ENCODE data around the gene TCEAL4. TPM values are rescaled to one million over a fixed set of nuclear protein-coding genes. Genes with fewer than 3 reads are reported as not detected.
A peak's percentile ranks its signal among the peaks of the same experiment; 100 is the strongest.
"Not testable (repeated sequence)": the region's sequence is repeated elsewhere in the genome, so short reads cannot be mapped to it uniquely, and the experiment has no call there.

Gene TCEAL4
- total and polyA plus RNA-seq, 4 donors = 97.2 to 1,452 (median 611) TPM

GRCh38 chrX:103571726-103572125 is 13.6 kb upstream of the TCEAL4 start:
- no peaks in the 10 kb centered on the region for H3K36me3 ChIP-seq (ENCODE audit: control insufficient read depth in 1 of 2, insufficient read depth in 2 of 2, low read length in 1 of 2)
- no peaks in the 10 kb centered on the region for H3K27me3 ChIP-seq (ENCODE audit: control insufficient read depth in 1 of 2, insufficient read depth in 2 of 2, low read length in 1 of 2)
- H3K4me1 ChIP-seq (ENCODE audit: control insufficient read depth in 1 of 2, insufficient read depth in 2 of 2, low read length in 2 of 2) = no peaks in the 10 kb centered on the region
- no peak for DNase-seq
- intact Hi-C loops (cut with DNase I) = no loop called here
- ATAC-seq (ENCODE audit: low FRiP score) = no peak
- H3K27ac ChIP-seq (ENCODE audit: low read depth in 1 of 2, low read length in 2 of 2) = no peak overlapping the region
- H3K9me3 ChIP-seq (ENCODE audit: control insufficient read depth, low read length) = no peaks in the 10 kb centered on the region
- H3K4me3 ChIP-seq (ENCODE audit: low read length in 2 of 2) = no peak overlapping the region
- WGBS, 2 donors = 80 to 84% methylated on average over 4 of the region's 4 CpGs

DNA sequence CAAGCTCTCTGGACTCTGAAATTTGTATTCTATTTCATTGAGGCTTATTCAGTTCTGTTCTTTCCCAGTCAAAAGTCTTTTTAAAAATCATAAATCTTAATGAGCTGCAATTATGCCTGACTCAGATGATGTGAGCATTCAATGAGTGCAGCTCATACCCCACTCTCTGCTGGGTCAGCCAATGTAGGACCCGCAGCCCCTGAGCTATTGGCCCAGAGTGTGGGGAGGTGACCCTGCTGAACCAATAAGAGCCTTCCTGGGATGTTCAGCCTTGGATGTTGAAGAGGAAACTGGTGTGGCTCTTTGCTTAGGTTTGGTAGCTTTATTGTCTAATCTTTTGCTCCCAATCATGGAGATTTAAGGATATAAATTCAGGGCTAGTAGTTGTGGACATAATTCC is 12.1 kb upstream of the TCEAL4 start:
- no peak for DNase-seq
- intact Hi-C loops (cut with DNase I) = no loop called here
- no peaks in the 10 kb centered on the region for H3K36me3 ChIP-seq (ENCODE audit: control insufficient read depth in 1 of 2, insufficient read depth in 2 of 2, low read length in 1 of 2)
- H3K27ac ChIP-seq (ENCODE audit: low read depth in 1 of 2, low read length in 2 of 2) = no peak overlapping the region
- H3K9me3 ChIP-seq (ENCODE audit: control insufficient read depth, low read length) = no peaks in the 10 kb centered on the region
- WGBS, 2 donors = 60 to 87% methylated on average over 1 of the region's 1 CpG
- H3K4me3 ChIP-seq (ENCODE audit: low read length in 2 of 2) = no peak overlapping the region
- no peak for ATAC-seq (ENCODE audit: low FRiP score)
- no peaks in the 10 kb centered on the region for H3K27me3 ChIP-seq (ENCODE audit: control insufficient read depth in 1 of 2, insufficient read depth in 2 of 2, low read length in 1 of 2)
- no peaks in the 10 kb centered on the region for H3K4me1 ChIP-seq (ENCODE audit: control insufficient read depth in 1 of 2, insufficient read depth in 2 of 2, low read length in 2 of 2)

- Histone ChIP-seq H3K36me3 (ENCODE audit: control insufficient read depth in 1 of 2, insufficient read depth in 2 of 2, low read length in 1 of 2) (no peaks in the 10 kb centered on the region), H3K9me3 (ENCODE audit: control insufficient read depth, low read length) (no peaks in the 10 kb centered on the region), H3K4me3 (ENCODE audit: low read length in 2 of 2) (no peak overlapping the region), H3K27me3 (ENCODE audit: control insufficient read depth in 1 of 2, insufficient read depth in 2 of 2, low read length in 1 of 2) (no peaks in the 10 kb centered on the region), H3K27ac (ENCODE audit: low read depth in 1 of 2, low read length in 2 of 2) (no peak overlapping the region), H3K4me1 (ENCODE audit: control insufficient read depth in 1 of 2, insufficient read depth in 2 of 2, low read length in 2 of 2) (no peaks in the 10 kb centered on the region)
- intact Hi-C loops (cut with DNase I) = no loop called here
- 71 to 74% methylated on average over 3 of the region's 3 CpGs for WGBS, 2 donors
- no peak for ATAC-seq (ENCODE audit: low FRiP score)
- no peak for DNase-seq
These were observed 719 bp upstream of the TCEAL4 start for GRCh38 chrX:103584596-103584995.

DNA sequence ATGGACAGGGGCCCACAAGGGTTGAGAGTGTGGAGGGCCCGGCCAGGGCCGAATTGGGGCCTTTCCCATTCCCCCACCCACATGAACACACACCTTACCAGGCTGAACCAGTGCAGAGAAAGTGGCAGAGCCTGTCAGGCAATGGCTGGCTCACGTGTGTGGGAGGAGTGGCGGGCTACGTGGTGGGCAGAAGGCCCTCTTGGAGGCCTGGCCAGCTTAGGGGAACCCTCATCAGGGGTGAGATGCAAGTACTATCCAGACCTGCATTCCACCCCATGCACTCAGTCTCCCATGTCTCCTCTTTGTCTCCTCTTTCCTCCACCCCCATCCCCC is 965 bp downstream of the TCEAL4 start:
- intact Hi-C loops (cut with DNase I) = loop anchor here in 1 of 2 donors (2.0 kb wide), 1 partner anchor 43 kb away; the partner anchor contains the start of gene TCEAL1
- H3K27ac ChIP-seq (ENCODE audit: low read depth in 1 of 2, low read length in 2 of 2) = peak overlapping the region in 1 of 2 donors; percentile 62

DNA sequence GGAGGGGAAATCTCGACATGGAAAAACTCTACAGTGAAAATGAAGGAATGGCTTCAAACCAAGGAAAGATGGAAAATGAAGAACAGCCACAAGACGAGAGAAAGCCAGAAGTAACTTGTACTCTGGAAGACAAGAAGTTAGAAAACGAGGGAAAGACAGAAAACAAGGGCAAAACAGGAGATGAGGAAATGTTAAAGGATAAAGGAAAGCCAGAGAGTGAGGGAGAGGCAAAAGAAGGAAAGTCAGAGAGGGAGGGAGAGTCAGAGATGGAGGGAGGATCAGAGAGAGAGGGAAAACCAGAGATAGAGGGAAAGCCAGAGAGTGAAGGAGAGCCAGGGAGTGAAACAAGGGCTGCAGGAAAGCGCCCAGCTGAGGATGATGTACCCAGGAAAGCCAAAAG is 1.3 kb downstream of the TCEAL4 start:
- intact Hi-C loops (cut with DNase I) = loop anchor here in 1 of 2 donors (2.0 kb wide), 1 partner anchor 42 kb away; the partner anchor contains the start of gene TCEAL1
- Histone ChIP-seq H3K4me3 (ENCODE audit: low read length in 2 of 2) (peak overlapping the region; percentile 14 to 35), H3K4me1 (ENCODE audit: control insufficient read depth in 1 of 2, insufficient read depth in 2 of 2, low read length in 2 of 2) (no peaks in the 10 kb centered on the region), H3K36me3 (ENCODE audit: control insufficient read depth in 1 of 2, insufficient read depth in 2 of 2, low read length in 1 of 2) (no peaks in the 10 kb centered on the region), H3K9me3 (ENCODE audit: control insufficient read depth, low read length) (no peaks in the 10 kb centered on the region), H3K27me3 (ENCODE audit: control insufficient read depth in 1 of 2, insufficient read depth in 2 of 2, low read length in 1 of 2) (no peaks in the 10 kb centered on the region), H3K27ac (ENCODE audit: low read depth in 1 of 2, low read length in 2 of 2) (peak overlapping the region in 1 of 2 donors; percentile 62)
- ATAC-seq (ENCODE audit: low FRiP score) (no peak), DNase-seq (no peak)
- WGBS, 2 donors = 16 to 38% methylated on average over 4 of the region's 4 CpGs

More for the DNA sequence above, 965 bp downstream of the TCEAL4 start:
- no peaks in the 10 kb centered on the region for H3K36me3 ChIP-seq (ENCODE audit: control insufficient read depth in 1 of 2, insufficient read depth in 2 of 2, low read length in 1 of 2)
- ATAC-seq (ENCODE audit: low FRiP score) (peak; percentile 69), DNase-seq (peak in 1 of 2 donors; percentile 47)
- WGBS, 2 donors = 7 to 9% methylated on average over 5 of the region's 5 CpGs
- no peaks in the 10 kb centered on the region for H3K4me1 ChIP-seq (ENCODE audit: control insufficient read depth in 1 of 2, insufficient read depth in 2 of 2, low read length in 2 of 2)
- no peaks in the 10 kb centered on the region for H3K9me3 ChIP-seq (ENCODE audit: control insufficient read depth, low read length)
- H3K4me3 ChIP-seq (ENCODE audit: low read length in 2 of 2) = peak overlapping the region; percentile 14 to 35
- H3K27me3 ChIP-seq (ENCODE audit: control insufficient read depth in 1 of 2, insufficient read depth in 2 of 2, low read length in 1 of 2) = no peaks in the 10 kb centered on the region

DNA sequence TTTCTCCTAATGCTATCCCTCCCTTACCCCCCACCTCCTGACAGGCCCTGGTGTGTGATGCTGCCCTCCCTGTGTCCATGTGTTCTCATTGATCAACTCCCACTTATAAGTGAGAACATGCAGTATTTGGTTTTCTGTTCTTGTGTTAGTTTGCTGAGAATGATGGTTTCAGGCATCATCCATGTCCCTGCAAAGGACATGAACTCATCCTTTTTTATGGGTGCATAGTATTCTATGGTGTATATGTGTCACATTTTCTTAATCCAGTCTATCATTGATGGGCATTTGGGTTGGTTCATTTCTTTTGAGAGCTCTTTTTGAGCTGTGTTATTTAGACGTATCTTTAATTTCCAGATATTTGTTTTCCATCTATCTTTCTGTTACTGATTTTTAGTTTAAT is 7.0 kb downstream of the TCEAL4 start:
- H3K36me3 ChIP-seq (ENCODE audit: control insufficient read depth in 1 of 2, insufficient read depth in 2 of 2, low read length in 1 of 2); H3K27me3 ChIP-seq (ENCODE audit: control insufficient read depth in 1 of 2, insufficient read depth in 2 of 2, low read length in 1 of 2); H3K9me3 ChIP-seq (ENCODE audit: control insufficient read depth, low read length); H3K27ac ChIP-seq (ENCODE audit: low read depth in 1 of 2, low read length in 2 of 2); DNase-seq; H3K4me1 ChIP-seq (ENCODE audit: control insufficient read depth in 1 of 2, insufficient read depth in 2 of 2, low read length in 2 of 2); ATAC-seq (ENCODE audit: low FRiP score); intact Hi-C loops (cut with DNase I); H3K4me3 ChIP-seq (ENCODE audit: low read length in 2 of 2): not testable (repeated sequence)
- 97 to 100% methylated on average over 1 of the region's 1 CpG for WGBS, 2 donors

- H3K9me3 ChIP-seq (ENCODE audit: control insufficient read depth, low read length); intact Hi-C loops (cut with DNase I); H3K27me3 ChIP-seq (ENCODE audit: control insufficient read depth in 1 of 2, insufficient read depth in 2 of 2, low read length in 1 of 2); ATAC-seq (ENCODE audit: low FRiP score); H3K4me3 ChIP-seq (ENCODE audit: low read length in 2 of 2); H3K27ac ChIP-seq (ENCODE audit: low read depth in 1 of 2, low read length in 2 of 2); DNase-seq; H3K4me1 ChIP-seq (ENCODE audit: control insufficient read depth in 1 of 2, insufficient read depth in 2 of 2, low read length in 2 of 2); H3K36me3 ChIP-seq (ENCODE audit: control insufficient read depth in 1 of 2, insufficient read depth in 2 of 2, low read length in 1 of 2): not testable (repeated sequence)
- 83 to 98% methylated on average over 6 of the region's 6 CpGs for WGBS, 2 donors
These were observed 9.9 kb downstream of the TCEAL4 start for GRCh38 chrX:103595202-103595601.

DNA sequence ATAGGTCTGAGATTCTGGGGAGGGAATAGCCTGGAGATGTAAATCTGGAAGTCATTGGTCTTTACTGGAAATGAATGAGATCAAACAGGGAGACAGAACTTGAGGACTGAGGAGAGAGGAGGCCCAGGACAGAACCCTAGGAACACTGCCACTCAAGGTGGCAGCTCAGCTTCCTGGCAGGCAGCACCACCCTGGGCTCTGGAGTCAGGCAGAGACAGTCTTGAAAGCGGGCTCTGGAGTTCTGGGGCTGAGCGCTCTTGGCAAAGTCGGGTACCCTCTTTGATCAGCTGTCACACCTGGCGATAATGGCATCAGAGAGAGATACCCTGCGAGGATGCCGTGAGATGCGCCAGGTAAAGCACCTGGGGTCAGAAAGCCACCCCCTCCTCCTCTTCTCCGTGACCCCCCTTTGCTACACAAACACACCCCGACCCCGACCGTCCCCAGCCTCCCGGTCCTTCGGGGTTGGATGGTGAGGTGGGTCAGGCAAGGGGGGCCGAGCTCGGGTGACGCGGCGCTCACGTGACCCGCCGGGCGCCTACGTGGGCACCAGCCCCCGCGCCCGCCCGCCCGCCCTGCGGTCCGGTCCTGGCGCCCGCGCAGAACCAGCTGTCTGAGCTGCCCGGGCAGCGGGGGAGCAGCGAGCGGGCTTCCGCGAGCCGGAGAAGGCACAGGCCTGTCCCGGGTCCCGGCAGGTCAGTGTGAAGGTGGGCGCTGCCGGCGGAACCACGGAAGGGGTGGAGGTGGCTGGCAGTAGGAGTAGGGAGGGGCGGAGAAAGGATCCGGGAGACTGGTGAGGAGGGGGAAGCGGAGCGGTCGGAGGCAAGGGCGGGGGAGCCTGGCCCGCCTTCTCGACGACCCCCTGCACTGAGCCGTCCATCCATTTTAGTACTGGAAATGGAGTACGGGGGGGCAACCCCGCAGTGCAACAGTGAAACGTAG is 22.3 kb downstream of the TCEAL4 start, which contains the start of gene TCEAL3:
TSS of gene TCEAL3 (plus strand) at position 600 of the 942 bp plus-strand sequence. CDS start 1,102 bp downstream, outside the sequence.
- Histone ChIP-seq H3K9me3 (ENCODE audit: control insufficient read depth, low read length) (no peaks in the 10 kb centered on the region), H3K36me3 (ENCODE audit: control insufficient read depth in 1 of 2, insufficient read depth in 2 of 2, low read length in 1 of 2) (no peaks in the 10 kb centered on the region), H3K4me3 (ENCODE audit: low read length in 2 of 2) (peak within 1 kb of the TSS; percentile 36 to 51), H3K4me1 (ENCODE audit: control insufficient read depth in 1 of 2, insufficient read depth in 2 of 2, low read length in 2 of 2) (no peaks in the 10 kb centered on the region), H3K27ac (ENCODE audit: low read depth in 1 of 2, low read length in 2 of 2) (peak within 1 kb of the TSS; percentile 36 to 97), H3K27me3 (ENCODE audit: control insufficient read depth in 1 of 2, insufficient read depth in 2 of 2, low read length in 1 of 2) (no peaks in the 10 kb centered on the region)
- peak; percentile 85 for ATAC-seq (ENCODE audit: low FRiP score)
- DNase-seq = peak; percentile 70 to 89
- intact Hi-C loops (cut with DNase I) = no loop called here
- 1 to 18% methylated on average over 55 to 59 of the region's 59 CpGs for WGBS, 2 donors

Measured in aorta (tissue), 5 donors.